Ramos (cell line): ENCODE results near the gene RRAGC.

Source experiments
- in situ Hi-C: fragments of 300-500 bp; cut with MboI; formaldehyde crosslinking; loops from one replicate; pipeline ENCODE4 v1.14.3; 2022; ENCODE audit warnings: low sequenced_read_pairs; ENCODE audit not compliant: unreplicated experiment

Gene RRAGC

GRCh38 chr1:38859561-38860453 is at the start of gene RRAGC:
Gene RRAGC (minus strand): TSS chr1:38859772. CDS start chr1:38859646, 126 bp downstream.
- in situ Hi-C loops, result no loop called here

GRCh38 chr1:38908821-38909220 is 49.2 kb upstream of the RRAGC start:
- in situ Hi-C loops, result no loop called here

DNA sequence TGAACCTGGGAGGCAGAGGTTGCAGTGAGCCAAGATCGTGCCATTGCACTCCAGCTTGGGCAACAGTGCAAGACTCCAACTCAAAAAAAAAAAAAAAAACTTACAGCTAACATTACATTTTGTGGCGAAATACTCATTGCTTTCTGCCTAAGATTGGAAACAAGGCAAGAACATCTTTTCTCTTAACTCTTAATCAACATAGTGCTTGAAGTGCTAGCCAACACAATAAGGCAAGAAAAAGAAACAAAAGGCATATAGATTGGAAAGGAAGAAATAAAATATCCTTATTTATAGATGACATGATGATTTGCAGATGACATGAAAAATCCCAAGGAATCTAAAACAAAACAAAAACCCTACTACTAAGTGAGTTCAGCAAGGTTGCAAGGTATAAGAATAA is 46.4 kb upstream of the RRAGC start:
- in situ Hi-C loops, result no loop called here

DNA sequence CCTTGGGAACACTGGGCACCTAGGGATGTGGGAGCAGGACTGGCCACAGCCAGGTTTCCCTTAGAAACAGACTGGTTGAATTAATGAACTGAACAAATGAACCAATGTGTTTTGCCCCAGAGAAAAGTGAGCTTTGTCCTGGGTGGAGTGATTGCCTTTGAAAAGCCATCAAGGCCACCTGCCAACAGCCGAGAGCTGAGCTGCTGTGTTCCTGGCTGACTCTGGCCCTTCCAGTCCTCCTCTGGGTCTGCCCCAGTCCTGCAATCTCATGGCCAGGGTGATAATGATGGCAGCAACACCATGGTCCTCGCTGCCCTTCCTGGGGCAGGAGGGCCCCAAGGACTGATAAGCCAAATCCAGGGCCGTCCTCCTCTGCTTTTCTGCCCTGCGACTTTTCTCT is 40.0 kb upstream of the RRAGC start:
- in situ Hi-C loops, result no loop called here

- in situ Hi-C loops, result no loop called here
These were observed 39.2 kb upstream of the RRAGC start for GRCh38 chr1:38898653-38899230.

DNA sequence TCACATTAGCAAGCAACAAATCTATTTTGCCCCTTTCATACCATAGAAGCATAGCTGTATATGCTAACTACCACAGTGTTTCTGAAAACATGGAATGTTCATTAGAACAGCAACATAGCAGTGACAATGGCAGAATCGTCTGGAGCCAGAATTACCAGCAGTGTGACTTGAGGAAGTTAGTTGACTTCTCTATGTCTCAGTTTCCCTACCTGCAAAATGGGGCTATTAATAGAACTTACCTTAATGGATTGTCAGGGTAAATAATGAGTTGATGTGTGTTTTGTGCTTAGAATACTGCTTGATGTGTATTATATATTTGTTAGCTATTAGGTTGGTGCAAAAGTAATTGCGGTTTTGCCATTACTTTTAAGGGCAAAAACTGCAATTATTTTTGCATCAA is 36.6 kb upstream of the RRAGC start:
- in situ Hi-C loops, result no loop called here

DNA sequence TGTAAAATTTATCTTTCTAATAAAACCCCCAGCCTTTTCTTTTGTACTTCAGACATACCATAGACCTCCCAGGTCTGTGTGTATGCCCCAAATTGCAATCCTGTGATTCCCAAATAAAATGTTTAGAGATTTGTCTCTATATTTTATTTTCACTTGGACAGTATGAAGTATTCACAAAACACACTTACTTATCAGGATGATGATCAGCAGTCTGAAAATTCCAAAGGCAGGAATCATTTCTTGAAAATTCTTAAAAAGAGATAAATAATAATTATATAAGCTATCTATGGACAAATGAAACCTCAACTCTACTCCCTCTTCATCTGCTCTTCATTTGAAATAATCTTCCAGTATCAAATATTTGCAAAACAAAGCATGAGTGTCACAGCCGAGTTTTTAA is 33.4 kb upstream of the RRAGC start:
- in situ Hi-C loops, result no loop called here

DNA sequence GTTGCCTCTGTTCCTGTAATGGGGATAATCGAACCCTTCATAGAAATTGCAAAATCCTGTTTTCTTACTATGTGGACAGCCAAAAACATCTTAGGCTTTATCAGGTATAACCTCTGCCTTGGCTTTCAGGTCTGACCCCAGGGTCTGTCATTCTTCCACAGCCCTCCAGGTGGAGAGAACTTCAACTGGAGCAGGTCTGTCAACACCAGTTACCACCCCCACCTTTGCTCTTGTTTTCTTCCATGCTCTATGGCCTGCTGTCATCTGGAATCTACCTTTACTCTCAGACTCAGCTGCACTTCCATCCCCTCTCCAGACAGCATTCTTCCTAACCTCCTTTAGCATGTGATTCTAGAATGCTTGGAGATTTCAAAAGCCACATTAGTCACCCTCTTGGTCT is 32.2 kb upstream of the RRAGC start:
- in situ Hi-C loops, result no loop called here

GRCh38 chr1:38889589-38889988 is 30.0 kb upstream of the RRAGC start:
- in situ Hi-C loops, result no loop called here

DNA sequence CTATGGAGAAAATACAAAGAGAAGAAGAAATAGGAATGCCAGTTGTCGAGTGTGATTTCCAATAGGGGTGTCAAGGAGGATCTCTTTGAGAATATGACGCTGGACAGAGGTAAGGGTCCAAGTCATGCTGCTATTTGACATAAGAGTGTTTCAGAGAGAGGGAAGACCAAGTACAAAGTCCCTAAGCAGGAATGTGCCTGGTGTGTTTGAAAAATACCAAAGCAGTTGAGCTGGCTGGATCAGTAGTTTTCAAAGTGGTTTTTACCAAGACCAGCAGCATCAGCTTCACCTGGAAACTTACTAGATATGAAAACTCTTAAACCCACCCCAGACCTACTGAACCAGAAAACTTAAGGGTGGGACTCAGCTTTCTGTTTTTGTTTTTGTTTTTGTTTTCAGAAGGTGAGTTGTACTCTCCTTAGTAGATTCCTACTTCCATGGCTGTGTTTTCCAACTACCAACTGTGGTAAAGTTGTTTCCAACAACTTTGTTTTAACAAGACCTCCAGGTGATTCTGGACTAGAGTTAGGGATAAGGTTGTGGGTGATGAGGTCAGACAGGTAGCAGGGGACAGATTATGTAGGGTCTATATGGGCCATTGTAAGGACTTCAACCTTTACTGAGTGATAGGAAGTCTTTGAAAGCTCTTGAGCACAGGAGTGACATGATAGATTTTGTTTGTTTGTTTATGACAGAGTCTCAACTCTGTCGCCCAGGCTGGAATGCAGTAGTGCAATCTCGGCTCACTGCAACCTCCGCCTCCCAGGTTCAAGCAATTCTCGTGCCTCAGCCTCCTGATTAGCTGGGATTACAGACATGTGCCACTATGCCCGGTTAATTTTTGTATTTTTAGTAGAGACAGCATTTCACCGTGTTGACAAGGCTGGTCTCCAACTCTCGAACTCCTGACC is 29.1 kb upstream of the RRAGC start:
- in situ Hi-C loops, result no loop called here

DNA sequence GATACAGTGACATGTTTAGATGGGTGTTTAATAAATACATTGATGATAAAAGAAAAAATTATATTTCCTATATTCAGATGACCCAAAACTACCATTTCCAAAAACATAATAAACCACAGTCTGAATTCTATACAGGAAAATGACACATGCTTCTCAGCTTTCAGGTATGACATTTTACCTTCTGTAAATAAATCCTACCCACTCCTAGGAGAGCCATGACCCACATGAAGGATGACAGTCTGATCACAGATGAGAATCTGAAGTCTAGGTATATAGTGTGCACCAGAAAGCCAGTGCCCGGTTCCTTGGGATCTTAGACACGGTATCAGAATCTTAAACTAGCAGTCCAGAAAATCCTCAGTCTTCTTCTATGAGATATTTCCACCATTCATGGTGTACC is 25.5 kb upstream of the RRAGC start:
- in situ Hi-C loops, result no loop called here

DNA sequence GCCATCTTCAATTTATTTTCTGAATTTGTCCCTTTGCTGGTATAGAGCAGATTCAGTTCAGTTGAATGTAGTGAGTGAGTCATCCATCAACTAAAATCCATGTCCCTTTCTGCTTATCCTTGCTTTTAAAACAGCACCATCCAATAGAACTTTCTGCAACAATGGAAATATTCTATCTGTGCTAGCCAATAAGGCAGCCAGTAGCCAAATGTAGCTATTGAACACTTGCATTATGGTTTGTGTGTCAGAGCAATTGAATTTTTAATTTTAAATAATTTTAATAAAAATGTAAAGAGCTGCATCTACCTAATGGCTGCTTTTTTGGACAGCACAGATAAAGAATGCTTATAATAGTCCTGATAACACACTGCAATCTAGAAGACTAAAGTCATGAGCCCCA is 21.9 kb upstream of the RRAGC start, which contains the start of gene GJA9:
GJA9 (minus strand) TSS at position 101 of the 400 bp plus-strand sequence. CDS start 5,489 bp downstream, outside the sequence.
- in situ Hi-C loops, result no loop called here

DNA sequence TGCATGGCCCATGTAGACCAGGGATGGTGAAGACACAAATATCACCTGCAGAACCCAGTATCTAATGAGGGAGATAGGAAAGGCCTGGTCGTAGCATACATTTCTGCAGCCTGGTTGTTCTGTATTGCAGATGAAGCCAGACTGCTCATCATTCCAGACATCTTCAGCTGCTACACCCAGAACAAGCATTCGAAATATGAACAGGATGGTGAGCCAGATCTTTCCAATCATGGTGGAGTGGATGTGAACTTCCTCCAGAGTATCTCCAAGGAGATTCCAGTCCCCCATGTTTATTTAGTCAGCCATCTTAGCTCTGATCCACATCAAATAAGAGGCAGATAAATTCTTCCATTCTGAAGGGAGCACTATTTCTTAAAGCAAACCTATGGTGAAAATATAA is 16.2 kb upstream of the RRAGC start:
- in situ Hi-C loops, result no loop called here

DNA sequence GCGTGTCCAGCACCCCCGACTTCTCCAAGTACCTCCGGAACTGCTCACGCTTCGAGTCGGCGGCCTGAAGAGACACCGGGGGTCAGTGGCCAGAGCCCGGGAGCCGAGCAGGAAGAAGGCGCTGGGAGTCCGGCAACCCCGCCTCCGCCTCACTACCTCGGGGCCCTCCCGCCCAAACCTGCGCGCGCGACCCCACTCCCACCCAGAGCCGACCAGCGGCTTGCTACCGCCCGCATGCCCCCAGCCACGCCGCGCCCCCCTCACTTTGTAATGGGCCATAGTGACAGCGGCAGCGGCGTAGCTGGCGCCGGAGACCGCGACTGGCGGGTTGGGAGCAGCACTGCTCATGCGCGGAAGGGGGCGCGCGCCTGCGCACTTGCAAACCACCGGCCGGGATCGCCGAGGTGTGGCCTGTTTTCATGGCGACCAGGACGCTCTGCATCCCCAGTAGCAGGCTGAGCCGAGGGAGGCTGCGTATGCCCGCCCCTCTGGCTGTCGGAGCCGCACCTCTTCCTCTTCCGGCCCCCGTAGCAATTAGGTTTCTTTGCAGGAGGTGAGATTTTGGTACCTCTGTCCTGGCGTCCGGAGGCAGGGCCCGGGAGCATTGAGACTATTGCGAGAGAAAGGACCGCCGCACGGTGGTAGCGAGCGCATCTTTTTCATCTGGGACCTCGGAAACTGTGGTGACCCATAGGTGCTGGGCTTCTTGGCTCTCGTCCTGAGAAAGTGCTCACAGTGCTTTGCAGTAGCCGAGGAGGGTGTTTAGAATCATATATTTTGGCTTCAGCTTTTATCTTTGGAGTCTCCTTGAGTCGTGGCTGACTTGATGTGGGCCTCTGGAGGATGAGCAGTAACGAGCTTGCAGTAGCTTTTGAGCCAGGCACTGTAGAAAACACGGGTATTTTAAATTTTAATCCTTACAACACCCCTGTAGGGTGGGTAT is 13.7 kb upstream of the RRAGC start, which contains the start of gene MYCBP:
MYCBP (minus strand) TSS at position 322 of the 943 bp plus-strand sequence; CDS start at position 279, 43 bp downstream.
- in situ Hi-C loops, result no loop called here

- in situ Hi-C loops, result no loop called here
These were observed 12.9 kb upstream of the RRAGC start for GRCh38 chr1:38872401-38873026.

- in situ Hi-C loops, result no loop called here
These were observed 11.4 kb upstream of the RRAGC start for GRCh38 chr1:38870996-38871395.

DNA sequence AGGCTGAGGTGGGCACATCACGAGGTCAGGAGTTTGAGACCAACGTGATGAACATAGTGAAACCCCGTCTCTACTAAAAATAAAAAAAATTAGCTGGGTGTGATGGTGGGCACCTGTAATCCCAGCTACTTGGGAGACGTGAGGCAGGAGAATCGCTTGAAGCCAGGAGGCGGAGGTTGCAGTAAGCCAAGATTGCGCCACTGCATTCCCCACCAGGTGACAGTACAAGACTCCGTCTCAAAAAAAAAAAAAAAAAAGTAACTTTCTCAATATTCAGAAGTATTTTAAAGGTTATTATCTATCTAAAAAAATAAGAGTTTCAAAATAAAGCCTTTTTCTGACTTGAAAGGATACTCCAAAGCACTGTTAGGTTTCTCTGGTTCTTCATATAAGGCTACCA is 7.6 kb upstream of the RRAGC start:
- in situ Hi-C loops, result no loop called here

DNA sequence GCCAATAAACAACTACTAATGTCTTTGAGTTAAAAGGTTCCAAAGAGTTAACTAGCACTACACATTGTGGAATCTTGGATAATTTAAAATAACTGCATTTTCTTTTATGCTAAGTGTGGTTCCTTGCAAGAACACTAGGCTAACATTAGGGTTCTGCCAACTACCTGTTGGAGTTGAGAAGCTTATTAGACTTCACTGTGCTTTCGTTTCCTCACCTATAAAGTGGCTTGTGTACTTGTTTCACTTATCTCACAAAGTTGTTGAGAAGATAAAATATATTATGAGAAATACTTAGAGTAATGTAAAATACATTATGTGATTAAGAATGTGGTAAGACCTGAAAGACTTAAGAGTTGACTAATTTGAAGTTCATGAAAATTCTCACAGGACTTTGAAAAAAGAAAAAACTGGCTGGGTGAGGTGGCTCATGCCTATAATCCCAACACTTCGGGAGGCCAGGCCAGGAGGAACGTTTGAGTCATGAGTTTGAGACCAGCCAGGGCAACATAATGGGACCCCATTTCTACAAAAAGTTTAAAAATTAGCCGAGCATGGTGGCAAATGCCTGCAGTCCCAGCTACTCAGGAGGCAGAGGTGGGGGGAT is 5.6 kb upstream of the RRAGC start:
- in situ Hi-C loops, result no loop called here

- in situ Hi-C loops, result no loop called here
These were observed 853 bp upstream of the RRAGC start for GRCh38 chr1:38860454-38860795.
